Measurements from ENCODE around the gene VASN.

GRCh38 chr16:4351880-4352279 is 19.8 kb upstream of the VASN start:
- TF ChIP-seq SIN3A (IDR thresholded peaks at IDR 0.05; ENCODE audit: borderline replicate concordance, insufficient read depth, low read length) = no peak
- no peak for TF ChIP-seq TAF1 (IDR thresholded peaks at IDR 0.05; ENCODE audit: borderline replicate concordance, insufficient read depth, low read length)

Data from PFSK-1 (cell line).